Gastrocnemius medialis (tissue), 4 donors: ENCODE measurements around the gene CATSPERB. TPM values are rescaled to one million over a fixed set of nuclear protein-coding genes. Genes with fewer than 3 reads are reported as not detected.

Source experiments
- ATAC-seq, 2 donors: fragments of 150-250 bp; one replicate each; pipeline ENCODE4 v1.9.1; 2016
- DNase-seq, 2 donors: peaks; one replicate each; pipeline ENCODE4 v3.0.0-alpha.2; 2019
- H3K27ac ChIP-seq, 4 donors: fragments of 200-600 bp; sonication (generic); 1 replicate in 1 of 4; 2 replicates in 3 of 4; pipeline ENCODE4 v1.5.1; 2016 to 2018; ENCODE audit warnings: mild to moderate bottlenecking in 2 of 4, moderate library complexity in 1 of 4
- H3K27me3 ChIP-seq, 3 donors: fragments of 200-600 bp; sonication (generic) in 2 of 3; 1 replicate in 1 of 3; 2 replicates in 2 of 3; pipeline versions ENCODE4 v1.5.1 to v1.6.0; 2016 to 2019; ENCODE audit warnings: mild to moderate bottlenecking in 1 of 3, moderate library complexity in 1 of 3
- H3K36me3 ChIP-seq, 2 donors: fragments of 200-600 bp; sonication (generic) in 1 of 2; one replicate each; pipeline ENCODE4 v1.5.1; 2017 to 2018
- H3K4me1 ChIP-seq, 2 donors: fragments of 200-600 bp; sonication (generic) in 1 of 2; one replicate each; pipeline ENCODE4 v1.5.1; 2016 to 2017; ENCODE audit warnings: mild to moderate bottlenecking in 2 of 2
- H3K4me3 ChIP-seq, 4 donors: fragments of 200-600 bp; sonication (generic) in 3 of 4; 1 replicate in 1 of 4; 2 replicates in 3 of 4; pipeline ENCODE4 v1.5.1; 2016 to 2019; ENCODE audit warnings: mild to moderate bottlenecking in 2 of 4
- H3K9me3 ChIP-seq, 3 donors: fragments of 200-600 bp; sonication (generic) in 2 of 3; 1 replicate in 1 of 3; 2 replicates in 2 of 3; pipeline ENCODE4 v1.5.1; 2016 to 2019
- CTCF ChIP-seq, 5 experiments: fragments of 450-650 bp in 3 of 5; fragments of 200-600 bp in 2 of 5; sonication (generic) in 2 of 5; IDR thresholded peaks in 4 of 5; conservative IDR thresholded peaks in 1 of 5; 1 replicate in 4 of 5; 2 replicates in 1 of 5; pipeline ENCODE4 v1.5.1; 2016 to 2019; ENCODE audit warnings: antibody characterized with exemption in 5 of 5, mild to moderate bottlenecking in 3 of 5, moderate library complexity in 3 of 5
- POLR2A ChIP-seq, 2 donors: fragments of 450-650 bp; IDR thresholded peaks; one replicate each; pipeline ENCODE4 v1.6.1; 2017; ENCODE audit warnings: antibody characterized with exemption in 2 of 2, mild to moderate bottlenecking in 2 of 2, moderate library complexity in 2 of 2
- in situ Hi-C, 4 donors: fragments of 200-750 bp; cut with MboI; loops; one replicate each; pipeline versions ENCODE4 v1.15.0 to v1.8.0; 2017; ENCODE audit warnings: low sequenced_read_pairs in 4 of 4
- intact Hi-C: fragments of 100-400 bp; cut with DNase I; formaldehyde crosslinking; loops from one replicate; pipeline ENCODE4 v1.15.1; 2023; ENCODE audit warnings: low total_unique reads
- total RNA-seq, 4 donors: library from RNA; depleted of rRNA; stranded (reverse); fragments of >200 nt; gene quantifications; one replicate each; pipeline versions ENCODE4 v1.1.0 to v1.2.3, GENCODE V29; 2016

CATSPERB gene
- total RNA-seq, 4 donors from 2014 or later: 0.20 to 0.24 TPM; not detected in 2

GRCh38 chr14:91614187-91614586 lies 117.7 kb downstream of the CATSPERB start:
- Histone ChIP-seq H3K4me3 (no peak overlapping the region), H3K27me3 (no peaks in the 10 kb centered on the region), H3K36me3 (no peaks in the 10 kb centered on the region), H3K27ac (no peak overlapping the region), H3K4me1 (no peaks in the 10 kb centered on the region), H3K9me3 (no peaks in the 10 kb centered on the region)
- ATAC-seq: no peak
- intact Hi-C loops (no loop called here), in situ Hi-C loops (no loop called here)
- TF ChIP-seq POLR2A (IDR thresholded peaks at IDR 0.05): no peak
- TF ChIP-seq CTCF (IDR thresholded peaks at IDR 0.05 in 4 of 5, conservative IDR thresholded peaks at IDR 0.05 in 1 of 5): no peak
- DNase-seq: no peak

DNA sequence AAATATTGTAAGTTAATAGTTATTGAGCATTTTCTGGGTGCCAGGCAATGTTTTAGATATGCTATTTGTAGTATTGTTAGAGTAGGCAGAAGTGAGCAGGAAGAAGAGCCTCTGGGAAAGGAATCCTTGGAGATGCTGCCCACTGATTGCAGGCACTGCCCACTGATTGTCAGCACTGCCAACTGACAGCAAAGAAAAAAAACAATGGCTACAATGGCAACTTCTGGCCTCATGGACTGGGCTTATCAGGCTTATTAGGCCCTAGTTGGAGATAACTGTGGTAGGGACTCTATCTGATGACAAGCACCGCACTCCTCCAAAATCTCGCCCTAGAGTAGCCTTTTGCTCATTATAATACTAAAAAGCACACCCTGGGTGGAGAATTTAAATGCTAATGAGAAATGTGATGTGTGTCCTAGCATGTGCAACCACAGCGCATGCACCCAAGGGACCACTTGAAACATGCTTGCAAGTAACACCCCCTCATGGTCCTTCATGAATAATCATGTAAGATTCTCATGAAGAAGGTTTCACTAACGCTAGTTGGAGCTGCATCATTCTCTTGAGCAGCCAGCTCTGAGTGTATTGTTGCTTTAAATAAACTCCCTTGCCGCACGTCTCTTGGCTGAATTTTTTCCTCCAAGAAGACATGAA lies 118.3 kb downstream of the CATSPERB start:
- intact Hi-C loops: no loop called here
- ATAC-seq (no peak), DNase-seq (no peak)
- in situ Hi-C loops: no loop called here
- H3K9me3 ChIP-seq: no peaks in the 10 kb centered on the region
- no peaks in the 10 kb centered on the region for H3K36me3 ChIP-seq
- no peak overlapping the region for H3K4me3 ChIP-seq
- no peaks in the 10 kb centered on the region for H3K4me1 ChIP-seq
- TF ChIP-seq POLR2A (IDR thresholded peaks at IDR 0.05) (no peak), CTCF (IDR thresholded peaks at IDR 0.05 in 4 of 5, conservative IDR thresholded peaks at IDR 0.05 in 1 of 5) (no peak)
- no peaks in the 10 kb centered on the region for H3K27me3 ChIP-seq
- H3K27ac ChIP-seq: no peak overlapping the region

DNA sequence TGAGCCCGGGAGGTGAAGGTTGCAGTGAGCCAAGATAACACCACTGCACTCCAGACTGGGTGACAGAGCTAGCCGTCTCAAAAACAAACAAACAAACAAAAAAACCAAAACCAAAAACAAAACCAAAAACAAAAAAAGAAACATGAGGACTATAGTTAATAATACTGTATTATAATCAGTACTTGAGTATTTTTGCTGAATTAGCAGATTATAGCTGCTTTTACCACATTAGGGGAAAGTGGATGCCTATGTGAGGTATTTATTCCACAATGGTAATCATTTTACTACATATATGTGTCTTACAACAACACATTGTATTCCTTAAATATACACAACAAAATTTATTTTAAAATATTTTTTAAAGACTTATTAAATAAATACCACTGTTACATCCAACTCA lies 120.4 kb downstream of the CATSPERB start:
- Histone ChIP-seq H3K27ac (no peak overlapping the region), H3K4me1 (no peaks in the 10 kb centered on the region), H3K36me3 (no peaks in the 10 kb centered on the region), H3K9me3 (no peaks in the 10 kb centered on the region), H3K4me3 (no peak overlapping the region), H3K27me3 (no peaks in the 10 kb centered on the region)
- ATAC-seq (no peak), DNase-seq (no peak)
- TF ChIP-seq POLR2A (IDR thresholded peaks at IDR 0.05): no peak
- no peak for TF ChIP-seq CTCF (IDR thresholded peaks at IDR 0.05 in 4 of 5, conservative IDR thresholded peaks at IDR 0.05 in 1 of 5)
- in situ Hi-C loops (no loop called here), intact Hi-C loops (no loop called here)

DNA sequence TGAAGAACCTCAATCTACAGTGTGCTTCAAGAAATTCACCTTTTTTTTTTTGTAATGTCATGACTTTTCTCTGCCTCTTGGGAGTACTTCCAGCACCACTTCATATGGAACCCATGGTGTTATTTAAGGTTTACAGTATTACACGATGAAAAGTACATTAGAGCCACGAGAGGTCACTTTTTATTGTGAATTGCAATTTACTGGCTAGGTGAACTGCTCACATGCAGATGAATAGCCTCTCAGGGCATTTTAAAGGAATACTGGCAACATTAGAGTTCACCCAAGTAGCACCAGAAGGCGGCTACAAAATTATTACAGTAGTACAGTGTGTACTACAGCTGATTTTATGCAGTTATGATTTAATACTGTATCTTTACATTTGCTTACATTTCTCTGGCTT lies 122.7 kb downstream of the CATSPERB start:
- Histone ChIP-seq H3K4me1 (no peaks in the 10 kb centered on the region), H3K27me3 (no peaks in the 10 kb centered on the region), H3K4me3 (no peak overlapping the region), H3K36me3 (no peaks in the 10 kb centered on the region), H3K27ac (no peak overlapping the region), H3K9me3 (no peaks in the 10 kb centered on the region)
- DNase-seq (no peak), ATAC-seq (no peak)
- TF ChIP-seq CTCF (IDR thresholded peaks at IDR 0.05 in 4 of 5, conservative IDR thresholded peaks at IDR 0.05 in 1 of 5): no peak
- no peak for TF ChIP-seq POLR2A (IDR thresholded peaks at IDR 0.05)
- in situ Hi-C loops (no loop called here), intact Hi-C loops (no loop called here)
